HepG2 (cell line): Measurements from ENCODE around the gene ATAD3C. TPM values are rescaled to one million over a fixed set of nuclear protein-coding genes. Genes with fewer than 3 reads are reported as not detected.
A peak's percentile ranks its signal among the peaks of the same experiment; 100 is the strongest.

Experiments used
- DZIP1 ChIP-seq: sonication (generic); formaldehyde crosslinking; IDR thresholded peaks from 2 replicates; pipeline ENCODE4 v1.5.0; 2020; ENCODE audit warnings: mild to moderate bottlenecking, missing genetic modification reagents
- FOXA3 ChIP-seq: IDR thresholded peaks from 2 replicates; pipeline ENCODE4 v1.6.1; 2016; ENCODE audit warnings: missing genetic modification reagents, missing compliant biosample characterization
- FOXO1 ChIP-seq: sonication (generic); formaldehyde crosslinking; IDR thresholded peaks from 2 replicates; pipeline ENCODE4 v1.4.0; 2020; ENCODE audit warnings: missing genetic modification reagents
- HNF1A ChIP-seq, 2 experiments: sonication (generic) in 1 of 2; formaldehyde crosslinking in 1 of 2; IDR thresholded peaks; 2 replicates each; pipeline versions ENCODE4 v1.4.0 to v1.6.1; 2016 to 2020; ENCODE audit warnings: borderline replicate concordance in 1 of 2, low read depth in 1 of 2, mild to moderate bottlenecking in 1 of 2, missing genetic modification reagents in 1 of 2
- IRF1 ChIP-seq: sonication (generic); formaldehyde crosslinking; IDR thresholded peaks from 2 replicates; pipeline ENCODE4 v1.4.0; 2020; ENCODE audit warnings: low read depth, mild to moderate bottlenecking, missing genetic modification reagents
- MYNN ChIP-seq: sonication (generic); formaldehyde crosslinking; IDR thresholded peaks from 2 replicates; pipeline ENCODE4 v1.4.0; 2020; ENCODE audit warnings: mild to moderate bottlenecking, low read depth, missing genetic modification reagents
- NONO ChIP-seq, 2 experiments: fragments of 450-650 bp in 1 of 2; sonication (generic) in 1 of 2; formaldehyde crosslinking in 1 of 2; IDR thresholded peaks in 1 of 2; conservative IDR thresholded peaks in 1 of 2; 2 replicates each; pipeline versions ENCODE4 v1.6.1 to v1.8.0; 2017 to 2022; ENCODE audit warnings: mild to moderate bottlenecking in 1 of 2, missing genetic modification reagents in 1 of 2, moderate library complexity in 1 of 2
- SAFB2 ChIP-seq: sonication (generic); formaldehyde crosslinking; IDR thresholded peaks from 2 replicates; pipeline ENCODE4 v1.5.1; 2020; ENCODE audit warnings: missing genetic modification reagents, low read depth, mild to moderate bottlenecking, borderline replicate concordance
- SATB2 ChIP-seq: sonication (generic); formaldehyde crosslinking; IDR thresholded peaks from 2 replicates; pipeline ENCODE4 v1.5.0; 2020; ENCODE audit warnings: missing genetic modification reagents
- TARDBP ChIP-seq: sonication (generic); formaldehyde crosslinking; IDR thresholded peaks from 2 replicates; pipeline ENCODE4 v1.8.0; 2022; ENCODE audit warnings: mild to moderate bottlenecking, missing genetic modification reagents
- TBX3 ChIP-seq: fragments of 450-650 bp; IDR thresholded peaks from 2 replicates; pipeline ENCODE4 v1.6.1; 2017; ENCODE audit warnings: antibody characterized with exemption, mild to moderate bottlenecking, inconsistent platforms, borderline replicate concordance
- ZC3H13 ChIP-seq: sonication (generic); formaldehyde crosslinking; IDR thresholded peaks from 2 replicates; pipeline ENCODE4 v1.8.1; 2023; ENCODE audit warnings: mild to moderate bottlenecking, missing genetic modification reagents, moderate library complexity
- ZNF543 ChIP-seq: sonication (generic); formaldehyde crosslinking; IDR thresholded peaks from 2 replicates; pipeline ENCODE4 v1.4.0; 2020; ENCODE audit warnings: mild to moderate bottlenecking, missing genetic modification reagents
- ZNF558 ChIP-seq: sonication (generic); formaldehyde crosslinking; IDR thresholded peaks from 2 replicates; pipeline ENCODE4 v1.9.0; 2022; ENCODE audit warnings: mild to moderate bottlenecking, missing genetic modification reagents, borderline replicate concordance
- ZNF672 ChIP-seq: sonication (generic); formaldehyde crosslinking; IDR thresholded peaks from 2 replicates; pipeline ENCODE4 v1.8.1; 2022; ENCODE audit warnings: missing genetic modification reagents
- ZNF720 ChIP-seq: sonication (generic); formaldehyde crosslinking; IDR thresholded peaks from 2 replicates; pipeline ENCODE4 v1.4.0; 2020; ENCODE audit warnings: missing genetic modification reagents
- polyA plus RNA-seq, 8 experiments: library from polyadenylated mRNA; depleted of rRNA in 3 of 8; stranded (reverse) in 7 of 8; unstranded in 1 of 8; fragments of >200 nt; fragmentation: Illumina TruSeq in 4 of 8; extraction: Trizol in 4 of 8; gene quantifications; 2 replicates each; pipeline versions ENCODE4 v1.2.1 to v1.2.3, GENCODE V29; 2011 to 2016; ENCODE audit warnings: low read depth in 4 of 8, missing spikeins in 1 of 8, mixed read lengths in 1 of 8; ENCODE audit not compliant: insufficient read depth in 1 of 8
- total RNA-seq, 5 experiments: library from RNA; depleted of rRNA; stranded (reverse); fragments of >200 nt; fragmentation: Illumina TruSeq; extraction: Trizol; gene quantifications; 2 replicates each; pipeline ENCODE4 v1.2.3, GENCODE V29; 2016; ENCODE audit warnings: low read depth in 1 of 5
- TF ChIP-seq, protein P1 (sequence below): sonication (generic); formaldehyde crosslinking; IDR thresholded peaks from 2 replicates; pipeline ENCODE4 v1.9.0; 2021; ENCODE audit warnings: missing genetic modification reagents, mild to moderate bottlenecking, borderline replicate concordance

Gene ATAD3C
- total and polyA plus RNA-seq, 2 of the 13 experiments (the other 11 are each of a cell fraction or from before 2014, with no cell fraction given), result 2.4 to 3.2 TPM

- TF ChIP-seq HNF1A (IDR thresholded peaks at IDR 0.05; ENCODE audit: low read depth) (peak; percentile 49; the same call in 1 of the 2 replicates), HNF1A (CRISPR knock-in tag; IDR thresholded peaks at IDR 0.05; ENCODE audit: borderline replicate concordance) (peak; percentile 92), MYNN (CRISPR knock-in tag) (no peak), FOXO1 (CRISPR knock-in tag) (peak; percentile 85), ZNF720 (CRISPR knock-in tag) (no peak), FOXA3 (CRISPR knock-in tag) (peak; percentile 74), DZIP1 (CRISPR knock-in tag) (no peak), ZNF543 (CRISPR knock-in tag) (peak; percentile 85; the same call in 1 of the 2 replicates), SATB2 (CRISPR knock-in tag) (no peak), ZNF672 (CRISPR knock-in tag) (no peak), TBX3 (no peak), SAFB2 (CRISPR knock-in tag) (no peak; the same call in none of the 2 replicates), IRF1 (CRISPR knock-in tag) (no peak), NONO (IDR thresholded peaks at IDR 0.05) (no peak), NONO (CRISPR knock-in tag; conservative IDR thresholded peaks at IDR 0.05) (peak; percentile 61; the same call in 1 of the 2 replicates), ZC3H13 (CRISPR knock-in tag) (peak; percentile 3; the same call in 1 of the 2 replicates), ZNF558 (peak; percentile 82; the same call in 1 of the 2 replicates), TARDBP (CRISPR knock-in tag) (peak; percentile 79)
- TF ChIP-seq, protein P1, sequence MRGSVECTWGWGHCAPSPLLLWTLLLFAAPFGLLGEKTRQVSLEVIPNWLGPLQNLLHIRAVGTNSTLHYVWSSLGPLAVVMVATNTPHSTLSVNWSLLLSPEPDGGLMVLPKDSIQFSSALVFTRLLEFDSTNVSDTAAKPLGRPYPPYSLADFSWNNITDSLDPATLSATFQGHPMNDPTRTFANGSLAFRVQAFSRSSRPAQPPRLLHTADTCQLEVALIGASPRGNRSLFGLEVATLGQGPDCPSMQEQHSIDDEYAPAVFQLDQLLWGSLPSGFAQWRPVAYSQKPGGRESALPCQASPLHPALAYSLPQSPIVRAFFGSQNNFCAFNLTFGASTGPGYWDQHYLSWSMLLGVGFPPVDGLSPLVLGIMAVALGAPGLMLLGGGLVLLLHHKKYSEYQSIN (CRISPR knock-in tag), result 0 out of 2 replicates have a peak, but pooled peaks have one; percentile 59
These were observed 16.3 kb upstream of the ATAD3C start (continued) for GRCh38 chr1:1432951-1433803.
